ENCODE results near the gene UPB1. TPM values are rescaled to one million over a fixed set of nuclear protein-coding genes. Genes with fewer than 3 reads are reported as not detected.

The UPB1 gene
- total and polyA plus RNA-seq, 10 of the 15 experiments (the other 5 are each of a cell fraction or from before 2014, with no cell fraction given) = 0.89 to 20.5 (median 3.1) TPM

DNA sequence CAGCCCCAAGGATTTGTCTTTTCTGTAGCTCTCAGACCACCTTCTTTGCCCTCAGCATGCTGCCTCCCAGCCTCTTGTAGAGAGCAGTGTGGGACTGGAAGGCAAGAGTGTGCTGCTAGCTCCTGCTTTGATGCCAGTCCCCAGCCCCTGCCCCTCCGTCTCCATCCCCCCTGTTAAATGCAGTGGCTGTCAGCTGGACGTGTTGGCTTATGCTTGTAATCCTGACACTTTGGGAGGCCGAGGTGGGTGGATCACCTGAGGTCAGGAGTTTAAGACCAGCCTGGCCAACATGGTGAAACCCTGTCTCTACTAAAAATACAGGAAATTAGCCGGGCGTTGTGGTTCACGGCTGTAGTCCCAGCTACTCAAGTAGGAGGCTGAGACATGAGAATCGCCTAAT, 76.1 kb downstream of the UPB1 start:
- Histone ChIP-seq H3K79me2 (ENCODE audit: control insufficient read depth, insufficient read depth, low read length) (no peaks in the 10 kb centered on the region; the same call in none of the 2 replicates), H4K20me1 (ENCODE audit: control insufficient read depth, insufficient read depth) (no peaks in the 10 kb centered on the region; the same call in 1 of the 2 replicates), H3K36me3 (ENCODE audit: control insufficient read depth in 2 of 2, insufficient read depth in 2 of 2, low read length in 1 of 2) (peaks cover 17 to 23% of the 10 kb centered on the region in 2 experiments), H3K9me3 (replicated peaks; ENCODE audit: control insufficient read depth, insufficient read depth, low read length) (no peaks in the 10 kb centered on the region), H2AFZ (ENCODE audit: control insufficient read depth, low read depth, low read length) (no peak overlapping the region), H3K27me3 (replicated peaks in 1 of 2; ENCODE audit: control insufficient read depth in 2 of 2, insufficient read depth in 2 of 2, low read length in 1 of 2) (no peaks in the 10 kb centered on the region), H3K4me2 (ENCODE audit: control insufficient read depth, insufficient read depth) (no peak overlapping the region), H3K4me3 (no peak overlapping the region), H3K9ac (ENCODE audit: control insufficient read depth, insufficient read depth, low read length) (no peak overlapping the region), H3K4me1 (ENCODE audit: control insufficient read depth, insufficient read depth, low read length) (no peaks in the 10 kb centered on the region), H3K27ac (ENCODE audit: control insufficient read depth, insufficient read depth) (no peak overlapping the region)
- CTCF ChIA-PET = no interaction called here
- BruUV-seq (replicated peaks) = no TSS peak
- DNase-seq (ENCODE audit: low read depth, low spot score) (no peak), ATAC-seq (no peak), FAIRE-seq (no peak)
- RAD21 ChIA-PET (ENCODE audit: unreplicated experiment) = interaction anchor here (0.7 kb wide), 1 partner anchor 10 kb away, joined by 3 read pairs; no protein-coding TSS in a partner anchor
- intact Hi-C loops (cut with micrococcal nuclease; ENCODE audit: unreplicated experiment) = no loop called here
- in situ Hi-C loops (cut with MboI) = no loop called here
- SMC1A ChIA-PET (ENCODE audit: uncharacterized antibody, unreplicated experiment) = interaction anchor here (1.1 kb wide), 1 partner anchor 12 kb away, joined by 3 read pairs; no protein-coding TSS in a partner anchor
- 96% methylated on average over 7 of the region's 7 CpGs for WGBS (ENCODE audit: insufficient coverage, insufficient replicate concordance, low lambda C conversion rate, missing lambda C conversion rate)
- TF ChIP-seq FOXM1 (IDR thresholded peaks at IDR 0.05; ENCODE audit: low read depth, low read length) (no peak), FOS (IDR thresholded peaks at IDR 0.05; ENCODE audit: borderline replicate concordance, extremely low read depth, insufficient read length) (no peak), TAF1 (IDR thresholded peaks at IDR 0.05; ENCODE audit: borderline replicate concordance, low read depth, low read length) (no peak)
- TF ChIP-seq, protein P1, sequence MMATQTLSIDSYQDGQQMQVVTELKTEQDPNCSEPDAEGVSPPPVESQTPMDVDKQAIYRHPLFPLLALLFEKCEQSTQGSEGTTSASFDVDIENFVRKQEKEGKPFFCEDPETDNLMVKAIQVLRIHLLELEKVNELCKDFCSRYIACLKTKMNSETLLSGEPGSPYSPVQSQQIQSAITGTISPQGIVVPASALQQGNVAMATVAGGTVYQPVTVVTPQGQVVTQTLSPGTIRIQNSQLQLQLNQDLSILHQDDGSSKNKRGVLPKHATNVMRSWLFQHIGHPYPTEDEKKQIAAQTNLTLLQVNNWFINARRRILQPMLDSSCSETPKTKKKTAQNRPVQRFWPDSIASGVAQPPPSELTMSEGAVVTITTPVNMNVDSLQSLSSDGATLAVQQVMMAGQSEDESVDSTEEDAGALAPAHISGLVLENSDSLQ (IDR thresholded peaks at IDR 0.05) = no peak
- POLR2A ChIA-PET = interaction anchor here (0.5 kb wide), 1 partner anchor 102 kb away, joined by 5 read pairs; no protein-coding TSS in a partner anchor

DNA sequence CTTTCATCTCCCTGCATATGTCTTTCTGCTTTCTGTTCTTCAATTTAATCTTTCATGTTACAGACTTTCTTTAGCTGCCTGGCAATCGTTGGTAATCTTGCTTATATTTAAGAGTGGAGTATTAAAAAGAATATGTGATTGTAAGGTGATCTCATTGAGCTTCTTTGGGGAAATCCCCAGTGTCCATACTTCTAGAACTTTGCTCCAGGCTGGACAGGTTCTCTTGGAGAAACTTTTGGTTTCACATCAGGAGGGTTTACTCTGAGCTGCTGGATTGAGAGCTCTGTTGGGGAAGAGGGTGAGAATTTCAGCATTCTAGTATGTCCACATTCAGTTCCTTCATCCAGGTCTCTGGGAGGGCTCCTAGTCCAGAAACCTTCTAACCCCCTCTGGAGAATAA, 81.6 kb downstream of the UPB1 start:
- Histone ChIP-seq H3K79me2 (ENCODE audit: control insufficient read depth, insufficient read depth, low read length) (no peaks in the 10 kb centered on the region), H3K9ac (ENCODE audit: control insufficient read depth, insufficient read depth, low read length) (no peak overlapping the region), H3K36me3 (ENCODE audit: control insufficient read depth in 2 of 2, insufficient read depth in 2 of 2, low read length in 1 of 2) (peaks cover 4 to 13% of the 10 kb centered on the region in 2 experiments), H3K4me3 (no peak overlapping the region), H2AFZ (ENCODE audit: control insufficient read depth, low read depth, low read length) (no peak overlapping the region), H3K4me2 (ENCODE audit: control insufficient read depth, insufficient read depth) (no peak overlapping the region), H3K27ac (ENCODE audit: control insufficient read depth, insufficient read depth) (no peak overlapping the region), H3K9me3 (replicated peaks; ENCODE audit: control insufficient read depth, insufficient read depth, low read length) (no peaks in the 10 kb centered on the region), H3K27me3 (replicated peaks in 1 of 2; ENCODE audit: control insufficient read depth in 2 of 2, insufficient read depth in 2 of 2, low read length in 1 of 2) (no peaks in the 10 kb centered on the region), H3K4me1 (ENCODE audit: control insufficient read depth, insufficient read depth, low read length) (no peaks in the 10 kb centered on the region), H4K20me1 (ENCODE audit: control insufficient read depth, insufficient read depth) (no peaks in the 10 kb centered on the region)
- intact Hi-C loops (cut with micrococcal nuclease; ENCODE audit: unreplicated experiment) = no loop called here
- DNase-seq (ENCODE audit: low read depth, low spot score) (no peak), ATAC-seq (no peak), FAIRE-seq (no peak)
- RAD21 ChIA-PET (ENCODE audit: unreplicated experiment) = no interaction called here
- SMC1A ChIA-PET (ENCODE audit: uncharacterized antibody, unreplicated experiment) = interaction anchor here (1.7 kb wide), 1 partner anchor 10 kb away, joined by 11 read pairs; no protein-coding TSS in a partner anchor
- BruUV-seq (replicated peaks) = no TSS peak
- 42% methylated on average over 1 of the region's 1 CpG for WGBS (ENCODE audit: insufficient coverage, insufficient replicate concordance, low lambda C conversion rate, missing lambda C conversion rate)
- in situ Hi-C loops (cut with MboI) = no loop called here
- CTCF ChIA-PET = interaction anchor here (0.8 to 1.2 kb wide), 2 partner anchors 10 to 139 kb away, joined by 3 to 4 read pairs; no protein-coding TSS in a partner anchor
- POLR2A ChIA-PET = no interaction called here
- TF ChIP-seq, protein P2, sequence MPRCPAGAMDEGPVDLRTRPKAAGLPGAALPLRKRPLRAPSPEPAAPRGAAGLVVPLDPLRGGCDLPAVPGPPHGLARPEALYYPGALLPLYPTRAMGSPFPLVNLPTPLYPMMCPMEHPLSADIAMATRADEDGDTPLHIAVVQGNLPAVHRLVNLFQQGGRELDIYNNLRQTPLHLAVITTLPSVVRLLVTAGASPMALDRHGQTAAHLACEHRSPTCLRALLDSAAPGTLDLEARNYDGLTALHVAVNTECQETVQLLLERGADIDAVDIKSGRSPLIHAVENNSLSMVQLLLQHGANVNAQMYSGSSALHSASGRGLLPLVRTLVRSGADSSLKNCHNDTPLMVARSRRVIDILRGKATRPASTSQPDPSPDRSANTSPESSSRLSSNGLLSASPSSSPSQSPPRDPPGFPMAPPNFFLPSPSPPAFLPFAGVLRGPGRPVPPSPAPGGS (IDR thresholded peaks at IDR 0.05; ENCODE audit: borderline replicate concordance, insufficient read depth, low read depth, low read length, poor library complexity, severe bottlenecking) = no peak
- TF ChIP-seq, protein P3, sequence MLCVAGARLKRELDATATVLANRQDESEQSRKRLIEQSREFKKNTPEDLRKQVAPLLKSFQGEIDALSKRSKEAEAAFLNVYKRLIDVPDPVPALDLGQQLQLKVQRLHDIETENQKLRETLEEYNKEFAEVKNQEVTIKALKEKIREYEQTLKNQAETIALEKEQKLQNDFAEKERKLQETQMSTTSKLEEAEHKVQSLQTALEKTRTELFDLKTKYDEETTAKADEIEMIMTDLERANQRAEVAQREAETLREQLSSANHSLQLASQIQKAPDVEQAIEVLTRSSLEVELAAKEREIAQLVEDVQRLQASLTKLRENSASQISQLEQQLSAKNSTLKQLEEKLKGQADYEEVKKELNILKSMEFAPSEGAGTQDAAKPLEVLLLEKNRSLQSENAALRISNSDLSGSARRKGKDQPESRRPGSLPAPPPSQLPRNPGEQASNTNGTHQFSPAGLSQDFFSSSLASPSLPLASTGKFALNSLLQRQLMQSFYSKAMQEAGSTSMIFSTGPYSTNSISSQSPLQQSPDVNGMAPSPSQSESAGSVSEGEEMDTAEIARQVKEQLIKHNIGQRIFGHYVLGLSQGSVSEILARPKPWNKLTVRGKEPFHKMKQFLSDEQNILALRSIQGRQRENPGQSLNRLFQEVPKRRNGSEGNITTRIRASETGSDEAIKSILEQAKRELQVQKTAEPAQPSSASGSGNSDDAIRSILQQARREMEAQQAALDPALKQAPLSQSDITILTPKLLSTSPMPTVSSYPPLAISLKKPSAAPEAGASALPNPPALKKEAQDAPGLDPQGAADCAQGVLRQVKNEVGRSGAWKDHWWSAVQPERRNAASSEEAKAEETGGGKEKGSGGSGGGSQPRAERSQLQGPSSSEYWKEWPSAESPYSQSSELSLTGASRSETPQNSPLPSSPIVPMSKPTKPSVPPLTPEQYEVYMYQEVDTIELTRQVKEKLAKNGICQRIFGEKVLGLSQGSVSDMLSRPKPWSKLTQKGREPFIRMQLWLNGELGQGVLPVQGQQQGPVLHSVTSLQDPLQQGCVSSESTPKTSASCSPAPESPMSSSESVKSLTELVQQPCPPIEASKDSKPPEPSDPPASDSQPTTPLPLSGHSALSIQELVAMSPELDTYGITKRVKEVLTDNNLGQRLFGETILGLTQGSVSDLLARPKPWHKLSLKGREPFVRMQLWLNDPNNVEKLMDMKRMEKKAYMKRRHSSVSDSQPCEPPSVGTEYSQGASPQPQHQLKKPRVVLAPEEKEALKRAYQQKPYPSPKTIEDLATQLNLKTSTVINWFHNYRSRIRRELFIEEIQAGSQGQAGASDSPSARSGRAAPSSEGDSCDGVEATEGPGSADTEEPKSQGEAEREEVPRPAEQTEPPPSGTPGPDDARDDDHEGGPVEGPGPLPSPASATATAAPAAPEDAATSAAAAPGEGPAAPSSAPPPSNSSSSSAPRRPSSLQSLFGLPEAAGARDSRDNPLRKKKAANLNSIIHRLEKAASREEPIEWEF (IDR thresholded peaks at IDR 0.05; ENCODE audit: insufficient replicate concordance, low read depth, low read length) = no peak
- TF ChIP-seq DPF2 (IDR thresholded peaks at IDR 0.05) (no peak), RB1 (IDR thresholded peaks at IDR 0.05; ENCODE audit: borderline replicate concordance) (no peak), STAT3 (IDR thresholded peaks at IDR 0.05; ENCODE audit: low read depth, low read length) (no peak)

Data from GM12878 (cell line).